HL-60 (cell line): ENCODE results near the gene TTC9.

Experiments used
- GABPA ChIP-seq: IDR thresholded peaks from 2 replicates; pipeline ENCODE4 v1.6.1; 2012; ENCODE audit warnings: low read depth
- POLR2AphosphoS5 ChIP-seq: IDR thresholded peaks from 2 replicates; pipeline ENCODE4 v1.6.1; 2012; ENCODE audit warnings: low read depth
- SPI1 ChIP-seq: IDR thresholded peaks from 2 replicates; pipeline ENCODE4 v1.6.1; 2012; ENCODE audit warnings: low read depth, mild to moderate bottlenecking, borderline replicate concordance
- TF ChIP-seq, protein P1 (sequence below): IDR thresholded peaks from one replicate; pipeline ENCODE4 v1.5.1; 2011; ENCODE audit warnings: low read length, control low read depth, inconsistent platforms; ENCODE audit not compliant: insufficient read depth
- TF ChIP-seq, protein P2 (sequence below): IDR thresholded peaks from 2 replicates; pipeline ENCODE4 v1.6.1; 2012; ENCODE audit warnings: low read depth; ENCODE audit not compliant: insufficient replicate concordance

DNA sequence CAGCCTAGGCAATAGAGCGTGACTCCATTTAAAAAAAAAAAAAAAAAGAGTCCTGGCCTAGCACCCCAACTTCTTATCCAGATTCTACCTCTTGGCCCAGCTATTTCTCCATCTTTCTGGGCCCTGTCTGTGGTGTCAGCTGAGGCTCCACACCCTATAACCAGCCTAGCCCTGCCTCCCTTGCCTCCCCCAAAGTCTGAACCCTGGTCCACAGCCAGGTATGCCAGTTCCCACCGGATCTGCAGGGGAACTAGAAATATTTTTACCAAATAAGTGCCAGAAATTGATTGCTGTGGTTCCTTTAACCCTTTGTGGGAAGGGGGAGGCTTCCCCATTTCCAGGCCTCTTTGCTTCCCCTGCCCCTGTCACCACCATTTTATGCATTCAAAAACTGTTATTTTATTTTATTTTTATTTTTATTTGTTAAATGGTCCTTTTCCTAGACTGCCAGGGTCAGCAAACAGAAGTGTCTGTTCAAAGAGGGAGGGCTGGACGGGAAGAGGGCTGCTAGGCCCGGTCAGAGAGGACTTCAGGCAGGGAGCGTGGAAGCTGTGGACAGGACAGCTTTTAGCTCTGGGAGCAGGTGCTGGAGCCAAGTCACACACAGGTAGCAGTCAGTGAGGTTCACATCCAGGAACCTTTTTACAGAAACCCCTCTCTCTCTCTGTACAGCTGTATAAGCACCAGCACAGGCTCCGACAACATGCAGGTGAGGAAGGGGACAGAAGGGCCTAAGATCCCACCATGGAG is 23.2 kb downstream of the TTC9 start:
- TF ChIP-seq, protein P1, sequence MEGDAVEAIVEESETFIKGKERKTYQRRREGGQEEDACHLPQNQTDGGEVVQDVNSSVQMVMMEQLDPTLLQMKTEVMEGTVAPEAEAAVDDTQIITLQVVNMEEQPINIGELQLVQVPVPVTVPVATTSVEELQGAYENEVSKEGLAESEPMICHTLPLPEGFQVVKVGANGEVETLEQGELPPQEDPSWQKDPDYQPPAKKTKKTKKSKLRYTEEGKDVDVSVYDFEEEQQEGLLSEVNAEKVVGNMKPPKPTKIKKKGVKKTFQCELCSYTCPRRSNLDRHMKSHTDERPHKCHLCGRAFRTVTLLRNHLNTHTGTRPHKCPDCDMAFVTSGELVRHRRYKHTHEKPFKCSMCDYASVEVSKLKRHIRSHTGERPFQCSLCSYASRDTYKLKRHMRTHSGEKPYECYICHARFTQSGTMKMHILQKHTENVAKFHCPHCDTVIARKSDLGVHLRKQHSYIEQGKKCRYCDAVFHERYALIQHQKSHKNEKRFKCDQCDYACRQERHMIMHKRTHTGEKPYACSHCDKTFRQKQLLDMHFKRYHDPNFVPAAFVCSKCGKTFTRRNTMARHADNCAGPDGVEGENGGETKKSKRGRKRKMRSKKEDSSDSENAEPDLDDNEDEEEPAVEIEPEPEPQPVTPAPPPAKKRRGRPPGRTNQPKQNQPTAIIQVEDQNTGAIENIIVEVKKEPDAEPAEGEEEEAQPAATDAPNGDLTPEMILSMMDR, result no peak
- TF ChIP-seq, protein P2, sequence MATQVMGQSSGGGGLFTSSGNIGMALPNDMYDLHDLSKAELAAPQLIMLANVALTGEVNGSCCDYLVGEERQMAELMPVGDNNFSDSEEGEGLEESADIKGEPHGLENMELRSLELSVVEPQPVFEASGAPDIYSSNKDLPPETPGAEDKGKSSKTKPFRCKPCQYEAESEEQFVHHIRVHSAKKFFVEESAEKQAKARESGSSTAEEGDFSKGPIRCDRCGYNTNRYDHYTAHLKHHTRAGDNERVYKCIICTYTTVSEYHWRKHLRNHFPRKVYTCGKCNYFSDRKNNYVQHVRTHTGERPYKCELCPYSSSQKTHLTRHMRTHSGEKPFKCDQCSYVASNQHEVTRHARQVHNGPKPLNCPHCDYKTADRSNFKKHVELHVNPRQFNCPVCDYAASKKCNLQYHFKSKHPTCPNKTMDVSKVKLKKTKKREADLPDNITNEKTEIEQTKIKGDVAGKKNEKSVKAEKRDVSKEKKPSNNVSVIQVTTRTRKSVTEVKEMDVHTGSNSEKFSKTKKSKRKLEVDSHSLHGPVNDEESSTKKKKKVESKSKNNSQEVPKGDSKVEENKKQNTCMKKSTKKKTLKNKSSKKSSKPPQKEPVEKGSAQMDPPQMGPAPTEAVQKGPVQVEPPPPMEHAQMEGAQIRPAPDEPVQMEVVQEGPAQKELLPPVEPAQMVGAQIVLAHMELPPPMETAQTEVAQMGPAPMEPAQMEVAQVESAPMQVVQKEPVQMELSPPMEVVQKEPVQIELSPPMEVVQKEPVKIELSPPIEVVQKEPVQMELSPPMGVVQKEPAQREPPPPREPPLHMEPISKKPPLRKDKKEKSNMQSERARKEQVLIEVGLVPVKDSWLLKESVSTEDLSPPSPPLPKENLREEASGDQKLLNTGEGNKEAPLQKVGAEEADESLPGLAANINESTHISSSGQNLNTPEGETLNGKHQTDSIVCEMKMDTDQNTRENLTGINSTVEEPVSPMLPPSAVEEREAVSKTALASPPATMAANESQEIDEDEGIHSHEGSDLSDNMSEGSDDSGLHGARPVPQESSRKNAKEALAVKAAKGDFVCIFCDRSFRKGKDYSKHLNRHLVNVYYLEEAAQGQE, result no peak
- TF ChIP-seq GABPA, result no peak
- TF ChIP-seq POLR2AphosphoS5, result no peak
- no peak for TF ChIP-seq SPI1
